Cardiac fibroblast (primary cell): ENCODE measurements around the gene KIF4A.
A peak's percentile ranks its signal among the peaks of the same experiment; 100 is the strongest.
"Not testable (repeated sequence)": the region's sequence is repeated elsewhere in the genome, so short reads cannot be mapped to it uniquely, and the experiment has no call there.

ENCODE experiments used
- DNase-seq, 2 donors: peaks; one replicate each; pipeline versions ENCODE4 v3.0.0 to v3.0.0-alpha.2; 2010; ENCODE audit warnings: low read depth in 2 of 2
- H3K4me3 ChIP-seq, 2 donors: replicated peaks in 1 of 2; 1 replicate in 1 of 2; 2 replicates in 1 of 2; pipeline ENCODE4 v1.5.1; 2011; ENCODE audit warnings: low read depth in 2 of 2, low read length in 2 of 2, mild to moderate bottlenecking in 2 of 2, moderate library complexity in 1 of 2
- CTCF ChIP-seq: IDR thresholded peaks from one replicate; pipeline ENCODE4 v1.5.1; 2011; ENCODE audit warnings: low read depth, mild to moderate bottlenecking, low read length, inconsistent platforms

Gene KIF4A

GRCh38 chrX:70260104-70260503 lies 29.8 kb upstream of the KIF4A start, which contains the start of gene P2RY4:
Gene P2RY4, minus strand, starts transcription at chrX:70260204. Its CDS starts 580 bp downstream, at chrX:70259624.
- no peak within 1 kb of the TSS for H3K4me3 ChIP-seq
- DNase-seq: no peak
- TF ChIP-seq CTCF: no peak

- TF ChIP-seq CTCF: peak; percentile 66
- H3K4me3 ChIP-seq: no peak overlapping the region
- DNase-seq: peak; percentile 43 to 51
These were observed 26.8 kb upstream of the KIF4A start for GRCh38 chrX:70262952-70263567.

- no peak for TF ChIP-seq CTCF
- peak in 1 of 2 donors; percentile 2 for DNase-seq
- no peak overlapping the region for H3K4me3 ChIP-seq
These were observed 25.1 kb upstream of the KIF4A start for GRCh38 chrX:70264784-70265183.

GRCh38 chrX:70268034-70268433 lies 21.9 kb upstream of the KIF4A start, which contains the start of gene ARR3:
Gene ARR3, plus strand, starts transcription at chrX:70268334. Its CDS starts 1,052 bp downstream, at chrX:70269386.
- no peak for TF ChIP-seq CTCF
- no peak within 1 kb of the TSS for H3K4me3 ChIP-seq
- DNase-seq: no peak

- H3K4me3 ChIP-seq, DNase-seq: not testable (repeated sequence)
These were observed 15.9 kb upstream of the KIF4A start for GRCh38 chrX:70274029-70274428.

- no peak for DNase-seq
- no peak overlapping the region for H3K4me3 ChIP-seq
- no peak for TF ChIP-seq CTCF
These were observed 10.8 kb upstream of the KIF4A start for GRCh38 chrX:70279081-70279480.

GRCh38 chrX:70280573-70280972 lies 9.3 kb upstream of the KIF4A start:
- TF ChIP-seq CTCF: no peak
- DNase-seq: no peak
- no peak overlapping the region for H3K4me3 ChIP-seq
